Endothelial cell of umbilical vein (primary cell): ENCODE results near the gene SLC10A4. TPM values are rescaled to one million over a fixed set of nuclear protein-coding genes. Genes with fewer than 3 reads are reported as not detected.

Experiments used
- BruUV-seq: library from RNA; stranded (reverse); fragments of 400-500 nt; replicated peaks from 2 replicates; lab custom pipeline; 2021; lab: Mats Ljungman, UMichigan
- CTCF ChIA-PET: fragments of 300-600, 350-600 bp; sonication (Branson Sonifier 250); formaldehyde crosslinking; loops from one replicate; lab custom pipeline; 2021; ENCODE audit warnings: antibody characterized with exemption, inconsistent platforms; lab: Charles Lee
- POLR2A ChIA-PET: fragments of 300-600, 350-600 bp; sonication (Branson Sonifier 250); formaldehyde crosslinking; loops from one replicate; lab custom pipeline; 2021; ENCODE audit warnings: antibody characterized with exemption, inconsistent platforms; lab: Charles Lee
- DNase-seq: peaks from one replicate; pipeline ENCODE4 v3.0.0-alpha.2; 2011; ENCODE audit warnings: low read depth, low spot score
- FAIRE-seq: peaks from 2 replicates; lab custom pipeline; 2011; peaks lifted over from hg19 to GRCh38; lab: Jason Lieb, UNC
- H2AFZ ChIP-seq: 2 replicates; pipeline ENCODE4 v1.6.0; 2012; ENCODE audit warnings: low read depth, low read length, control low read depth, inconsistent platforms
- H3K27ac ChIP-seq: 2 replicates; pipeline ENCODE4 v1.5.1; 2011; ENCODE audit warnings: low read depth, mild to moderate bottlenecking, control low read depth, low read length, moderate library complexity; ENCODE audit not compliant: insufficient read depth
- H3K27me3 ChIP-seq, 2 experiments: 2 replicates each; pipeline versions ENCODE4 v1.6.0 to v1.6.1; 2011; ENCODE audit warnings: low read length in 2 of 2, mixed read lengths in 1 of 2; ENCODE audit not compliant: control insufficient read depth in 2 of 2, insufficient read depth in 2 of 2
- H3K36me3 ChIP-seq, 2 experiments: 2 replicates in 1 of 2; 3 replicates in 1 of 2; pipeline ENCODE4 v1.5.1; 2011; ENCODE audit warnings: low read length in 2 of 2, mild to moderate bottlenecking in 1 of 2, moderate library complexity in 1 of 2; ENCODE audit not compliant: control insufficient read depth in 2 of 2, insufficient read depth in 2 of 2; ENCODE audit errors: extremely low read depth in 1 of 2
- H3K4me1 ChIP-seq: 3 replicates; pipeline ENCODE4 v1.5.1; 2011; ENCODE audit warnings: mild to moderate bottlenecking, low read length; ENCODE audit not compliant: control insufficient read depth, insufficient read depth; ENCODE audit errors: extremely low read depth
- H3K4me2 ChIP-seq: 2 replicates; pipeline ENCODE4 v1.6.1; 2011; ENCODE audit warnings: low read length, control low read depth, mixed read lengths; ENCODE audit not compliant: insufficient read depth
- H3K4me3 ChIP-seq, 3 experiments: fragments of 200-600 bp in 1 of 3; sonication (generic), shearing (Covaris generic) in 1 of 3; replicated peaks in 1 of 3; 2 replicates each; pipeline ENCODE4 v1.5.1; 2011 to 2016; ENCODE audit warnings: control low read depth in 3 of 3, low read length in 3 of 3, mild to moderate bottlenecking in 2 of 3, inconsistent platforms in 1 of 3, low read depth in 1 of 3, moderate library complexity in 1 of 3; ENCODE audit not compliant: insufficient read depth in 1 of 3
- H3K79me2 ChIP-seq: 2 replicates; pipeline ENCODE4 v1.6.0; 2012; ENCODE audit warnings: low read length, inconsistent platforms; ENCODE audit not compliant: control insufficient read depth, insufficient read depth
- H3K9ac ChIP-seq: replicated peaks from 2 replicates; pipeline ENCODE3; 2011; ENCODE audit warnings: low read length, control low read depth; ENCODE audit not compliant: insufficient read depth; ENCODE audit errors: extremely low read depth
- H3K9me1 ChIP-seq: replicated peaks from 3 replicates; pipeline ENCODE4 v1.6.0; 2011; ENCODE audit warnings: mild to moderate bottlenecking, low read length; ENCODE audit not compliant: control insufficient read depth, insufficient read depth; ENCODE audit errors: extremely low read depth
- H3K9me3 ChIP-seq: replicated peaks from 2 replicates; pipeline ENCODE4 v1.5.1; 2012; ENCODE audit warnings: low read length, inconsistent platforms; ENCODE audit not compliant: control insufficient read depth, insufficient read depth
- H4K20me1 ChIP-seq: replicated peaks from 2 replicates; pipeline ENCODE3; 2011; ENCODE audit warnings: mild to moderate bottlenecking, low read length; ENCODE audit not compliant: control insufficient read depth, insufficient read depth; ENCODE audit errors: extremely low read depth
- CTCF ChIP-seq, 2 donors: IDR thresholded peaks; 1 replicate in 1 of 2; 2 replicates in 1 of 2; pipeline ENCODE4 v1.5.1; 2011; ENCODE audit warnings: low read length in 2 of 2, mild to moderate bottlenecking in 2 of 2, moderate library complexity in 2 of 2, control low read depth in 1 of 2, inconsistent platforms in 1 of 2, low read depth in 1 of 2; ENCODE audit not compliant: insufficient read depth in 1 of 2; ENCODE audit errors: extremely low read depth in 1 of 2
- EZH2 ChIP-seq: IDR thresholded peaks from 2 replicates; pipeline ENCODE4 v1.6.1; 2012; ENCODE audit warnings: borderline replicate concordance, low read depth, mild to moderate bottlenecking, moderate library complexity, low read length, inconsistent platforms; ENCODE audit not compliant: severe bottlenecking
- FOS ChIP-seq: IDR thresholded peaks from 2 replicates; pipeline ENCODE4 v1.6.1; 2011; ENCODE audit warnings: mild to moderate bottlenecking, low read length, moderate library complexity, borderline replicate concordance; ENCODE audit not compliant: insufficient read depth
- GATA2 ChIP-seq: IDR thresholded peaks from 2 replicates; pipeline ENCODE4 v1.7.0; 2011; ENCODE audit warnings: low read depth, mild to moderate bottlenecking, moderate library complexity, mixed read lengths, low read length; ENCODE audit not compliant: insufficient read length, insufficient read depth
- JUN ChIP-seq: IDR thresholded peaks from 2 replicates; pipeline ENCODE4 v1.6.1; 2011; ENCODE audit warnings: borderline replicate concordance, low read depth; ENCODE audit not compliant: insufficient read length, insufficient read depth
- MYC ChIP-seq: IDR thresholded peaks from one replicate; pipeline ENCODE4 v1.6.1; 2011; ENCODE audit warnings: mild to moderate bottlenecking, low read depth, low read length
- POLR2A ChIP-seq: IDR thresholded peaks from 2 replicates; pipeline ENCODE4 v1.6.1; 2012; ENCODE audit warnings: low read depth, mild to moderate bottlenecking, control low read depth, low read length
- POLR2AphosphoS5 ChIP-seq: IDR thresholded peaks from 2 replicates; pipeline ENCODE4 v1.6.1; 2012; ENCODE audit warnings: low read depth, mild to moderate bottlenecking, control low read depth, low read length, moderate library complexity; ENCODE audit not compliant: insufficient read depth
- dilution Hi-C: fragments of 300-500 bp; cut with MboI; formaldehyde crosslinking; loops from one replicate; pipeline ENCODE4 v1.15.0; 2019; ENCODE audit warnings: low sequenced_read_pairs; ENCODE audit not compliant: extremely low pct_ligation_motif_present
- intact Hi-C: fragments of 100-400 bp; cut with micrococcal nuclease; formaldehyde crosslinking; loops from one replicate; pipeline ENCODE4 v1.10.0; 2022
- polyA plus RNA-seq, 4 experiments: library from polyadenylated mRNA; depleted of rRNA in 3 of 4; stranded (reverse) in 3 of 4; unstranded in 1 of 4; fragments of >200 nt; gene quantifications; 2 replicates each; pipeline versions ENCODE4 v1.2.1 to v1.2.3, GENCODE V29; 2011 to 2012; ENCODE audit warnings: missing spikeins in 1 of 4
- total RNA-seq: library from RNA; stranded (reverse); gene quantifications from 2 replicates; pipeline ENCODE4 v1.2.3, GENCODE V29; 2021
- TF ChIP-seq, protein P1 (sequence below): IDR thresholded peaks from 2 replicates; pipeline ENCODE4 v1.6.1; 2011; ENCODE audit not compliant: insufficient read depth, insufficient read length

Gene SLC10A4
- total and polyA plus RNA-seq, 2 donors (not counting 3 experiments of a cell fraction or from before 2014, with no cell fraction given): 0.06 TPM; not detected in 1

GRCh38 chr4:48509543-48509942 lies 26.4 kb downstream of the SLC10A4 start:
- intact Hi-C loops (no loop called here), dilution Hi-C loops (no loop called here)
- no TSS peak for BruUV-seq
- ChIA-PET POLR2A (interaction anchor here (0.5 kb wide), 1 partner anchor 8 kb away, joined by 3 read pairs; no protein-coding TSS in a partner anchor), CTCF (interaction anchor here (1.1 to 1.2 kb wide), 2 partner anchors 15 to 36 kb away, joined by 3 read pairs; no protein-coding TSS in a partner anchor)
- TF ChIP-seq POLR2A (no peak), EZH2 (no peak), GATA2 (no peak), FOS (no peak), CTCF (IDR thresholded peaks at IDR 0.05; ENCODE audit: extremely low read depth in 1 of 2, insufficient read depth in 1 of 2, low read depth in 1 of 2, low read length in 2 of 2) (no peak), JUN (no peak), MYC (no peak), POLR2AphosphoS5 (no peak)
- TF ChIP-seq, protein P1, sequence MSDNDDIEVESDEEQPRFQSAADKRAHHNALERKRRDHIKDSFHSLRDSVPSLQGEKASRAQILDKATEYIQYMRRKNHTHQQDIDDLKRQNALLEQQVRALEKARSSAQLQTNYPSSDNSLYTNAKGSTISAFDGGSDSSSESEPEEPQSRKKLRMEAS: no peak
- no peak overlapping the region for H3K4me2 ChIP-seq
- H3K27ac ChIP-seq: no peak overlapping the region
- H3K4me1 ChIP-seq: no peaks in the 10 kb centered on the region
- DNase-seq (no peak), FAIRE-seq (no peak)
- peaks cover 20 to 26% of the 10 kb centered on the region in 2 experiments for H3K36me3 ChIP-seq
- H4K20me1 ChIP-seq: no peaks in the 10 kb centered on the region
- H3K27me3 ChIP-seq: no peaks in the 10 kb centered on the region
- no peak overlapping the region for H3K9ac ChIP-seq
- no peaks in the 10 kb centered on the region for H3K79me2 ChIP-seq
- no peaks in the 10 kb centered on the region for H3K9me3 ChIP-seq
- H2AFZ ChIP-seq: no peak overlapping the region
- no peaks in the 10 kb centered on the region for H3K9me1 ChIP-seq
- H3K4me3 ChIP-seq: no peak overlapping the region
